H4 (cell line): ENCODE data around the gene DNAJB6. TPM values are rescaled to one million over a fixed set of nuclear protein-coding genes. Genes with fewer than 3 reads are reported as not detected.
"Not testable (repeated sequence)": the region's sequence is repeated elsewhere in the genome, so short reads cannot be mapped to it uniquely, and the experiment has no call there.

Experiments used
- DNase-seq: peaks from one replicate; pipeline ENCODE4 v3.0.0-alpha.2; 2015; ENCODE audit warnings: low spot score
- total RNA-seq: library from RNA; depleted of rRNA; stranded (reverse); fragments of >200 nt; shearing (Covaris generic); gene quantifications from 2 replicates; pipeline ENCODE4 v1.2.3, GENCODE V29; 2014

DNAJB6 gene
- total RNA-seq, 1 experiment from 2014 or later: 108 TPM

DNA sequence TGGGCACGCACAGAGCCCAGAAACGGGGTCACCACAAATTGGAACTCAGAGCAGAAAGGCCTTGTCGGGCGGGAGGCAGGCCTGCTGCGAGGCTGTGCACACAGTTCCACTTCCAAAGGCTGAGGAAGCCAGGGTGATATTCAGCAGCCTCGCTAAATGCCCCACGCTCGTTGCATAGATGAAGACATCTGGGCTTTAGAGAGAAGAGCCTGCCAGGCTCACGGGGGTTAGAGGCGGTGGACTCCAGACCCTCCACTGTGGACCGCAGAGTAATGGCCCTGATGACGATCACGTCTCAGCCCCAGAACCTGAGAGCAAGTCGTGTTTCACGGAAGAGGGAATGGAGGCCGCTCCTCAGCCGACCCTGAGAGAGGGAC, 104.2 kb downstream of the DNAJB6 start:
- DNase-seq: no peak

DNA sequence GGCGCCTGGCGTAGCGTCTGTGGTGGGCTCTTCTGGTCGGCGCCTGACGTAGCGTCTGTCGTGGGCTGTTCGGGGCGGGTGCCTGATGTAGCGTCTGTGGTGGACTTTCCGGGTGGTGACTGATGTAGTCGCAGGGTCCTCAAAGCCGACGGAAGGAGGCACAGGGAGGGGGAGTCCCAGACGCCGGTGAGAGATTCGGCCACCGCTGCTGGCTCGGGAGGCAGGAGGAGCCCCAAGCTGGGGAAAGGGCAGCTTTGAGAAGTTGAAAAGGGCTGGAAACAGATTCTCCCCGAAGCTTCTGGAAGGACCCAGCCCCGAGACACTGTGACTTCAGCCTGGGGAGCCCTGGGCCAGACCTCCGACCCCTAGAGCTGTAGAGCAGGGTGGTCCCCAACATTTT, 105.7 kb downstream of the DNAJB6 start:
- DNase-seq: no peak

DNA sequence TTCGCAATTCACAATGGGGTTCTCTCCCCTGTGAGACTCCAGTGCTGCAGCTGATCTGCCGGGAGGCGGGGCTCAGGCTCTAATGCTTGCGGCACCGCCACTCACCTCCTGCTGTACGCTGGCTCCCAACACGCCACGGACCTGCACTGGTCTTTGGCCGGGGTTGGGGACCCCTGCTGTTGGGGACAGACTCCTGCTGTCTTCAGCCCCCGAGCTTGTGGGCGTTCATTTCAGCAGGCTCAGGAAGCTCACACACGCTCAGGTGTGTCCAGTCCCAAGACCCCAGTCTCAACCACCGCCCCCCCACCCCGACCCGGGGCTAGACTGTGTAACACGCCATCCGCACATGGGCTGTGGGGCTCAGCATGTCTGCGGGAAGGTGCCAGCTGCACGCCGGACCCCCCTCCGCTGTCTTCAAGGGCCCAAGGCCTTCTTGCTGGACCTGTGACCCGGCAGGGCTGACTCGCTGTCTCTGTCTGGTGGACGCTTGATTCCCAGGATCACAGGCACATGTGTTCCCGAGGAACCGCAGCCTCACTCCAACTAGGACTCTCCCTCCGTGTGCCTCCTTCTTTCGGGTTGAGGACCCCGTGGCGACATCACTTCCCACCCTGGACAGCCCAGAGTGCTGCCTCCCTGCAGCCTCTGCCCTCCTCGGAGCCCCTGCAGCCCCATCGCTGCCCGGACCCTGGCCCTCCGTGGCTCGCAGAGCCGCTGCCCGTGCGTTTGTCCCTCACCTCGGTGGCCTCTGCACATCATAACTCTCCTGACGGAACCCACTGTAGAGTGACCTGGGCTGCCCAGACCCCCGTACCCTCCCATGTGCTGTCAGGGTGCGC, 106.4 kb downstream of the DNAJB6 start:
- no peak for DNase-seq

DNA sequence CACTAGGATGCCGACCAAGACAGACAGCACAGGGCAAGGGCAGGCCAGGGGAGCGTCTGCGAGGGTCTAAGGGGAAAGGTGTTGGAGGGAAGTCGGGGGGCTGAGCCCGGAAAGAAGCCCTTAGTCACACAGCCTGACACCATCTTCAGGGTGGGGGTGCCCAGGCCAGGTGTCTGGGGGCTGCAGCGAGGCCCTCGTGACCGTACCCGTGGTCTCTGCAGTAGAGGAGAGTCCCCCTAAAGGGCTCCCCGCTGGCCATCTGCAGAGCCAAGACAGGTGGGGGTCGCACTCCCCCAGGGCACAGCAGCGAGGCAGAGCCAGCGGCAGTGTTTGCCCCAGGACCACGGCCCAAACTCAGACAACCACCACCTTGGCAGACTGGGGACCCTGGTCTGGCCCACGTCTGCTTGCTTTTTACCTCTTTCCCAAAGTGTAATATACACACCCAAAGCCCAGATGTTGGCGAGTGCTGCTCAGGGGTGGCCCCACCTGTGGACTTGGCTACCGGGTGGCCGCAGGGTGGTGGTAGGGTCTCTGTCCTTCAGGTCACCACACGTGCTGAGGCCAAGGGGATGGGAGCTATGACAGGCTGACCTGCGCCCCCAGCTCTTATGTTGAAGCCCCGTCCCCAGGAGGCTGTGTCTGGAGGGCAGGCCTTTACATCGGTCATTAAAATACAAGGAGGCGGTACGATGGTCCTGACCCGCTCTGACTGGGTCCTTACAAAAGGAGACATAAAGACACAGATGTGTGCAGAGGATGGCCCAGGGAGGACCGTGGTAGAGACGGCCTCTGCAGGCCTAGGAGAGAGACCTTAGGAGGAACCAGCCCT, 107.4 kb downstream of the DNAJB6 start:
- DNase-seq: no peak

DNA sequence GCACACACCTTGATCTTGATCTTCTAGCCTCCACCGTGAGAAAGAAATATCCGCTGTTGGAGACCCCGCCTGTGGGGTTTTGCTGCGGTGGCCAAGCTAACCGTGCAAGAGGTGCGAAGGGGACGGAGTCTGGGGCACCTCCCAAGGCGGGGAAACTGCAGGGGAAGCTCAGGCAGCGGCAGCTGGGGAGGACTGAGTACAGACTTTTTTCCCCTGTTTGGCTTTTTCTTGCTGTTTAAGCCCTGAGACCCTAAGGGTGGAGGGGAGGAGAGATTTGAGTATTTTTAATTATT, 108.0 kb downstream of the DNAJB6 start:
- DNase-seq: no peak

DNA sequence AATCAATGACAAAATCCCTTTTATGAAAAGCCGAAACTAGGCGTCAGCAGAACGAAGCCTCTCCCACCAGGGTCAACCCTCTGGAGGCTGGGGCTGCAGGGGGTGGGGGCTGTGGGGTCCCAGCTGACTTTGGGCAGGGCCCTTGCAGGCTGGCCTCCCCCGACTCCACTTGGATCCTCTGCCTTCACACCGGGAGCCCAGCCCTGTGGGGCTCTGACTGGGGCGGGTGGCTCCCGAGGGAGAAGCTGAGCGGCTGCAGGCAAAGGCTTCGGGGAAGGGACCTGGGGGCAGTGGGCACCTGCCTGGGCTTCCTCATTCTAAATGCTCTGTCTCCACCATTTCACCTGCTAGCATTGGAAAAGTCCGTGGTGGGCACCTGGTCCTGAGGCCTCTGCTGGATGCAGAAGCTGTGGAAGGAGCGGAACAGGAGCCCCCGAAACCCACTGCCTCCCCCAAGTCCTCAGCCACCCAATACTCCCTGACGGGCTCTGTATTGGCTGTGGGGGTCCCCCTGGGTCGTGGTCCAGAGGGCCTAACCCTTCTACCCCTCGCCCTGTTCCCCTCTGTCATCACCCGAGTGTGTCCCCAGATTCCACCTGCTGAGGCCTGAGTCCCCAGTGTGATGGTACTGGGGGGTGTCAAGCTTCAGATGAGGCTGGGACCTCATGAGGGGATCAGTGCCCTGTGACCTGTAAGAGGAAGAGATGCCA, 108.6 kb downstream of the DNAJB6 start:
- no peak for DNase-seq

DNA sequence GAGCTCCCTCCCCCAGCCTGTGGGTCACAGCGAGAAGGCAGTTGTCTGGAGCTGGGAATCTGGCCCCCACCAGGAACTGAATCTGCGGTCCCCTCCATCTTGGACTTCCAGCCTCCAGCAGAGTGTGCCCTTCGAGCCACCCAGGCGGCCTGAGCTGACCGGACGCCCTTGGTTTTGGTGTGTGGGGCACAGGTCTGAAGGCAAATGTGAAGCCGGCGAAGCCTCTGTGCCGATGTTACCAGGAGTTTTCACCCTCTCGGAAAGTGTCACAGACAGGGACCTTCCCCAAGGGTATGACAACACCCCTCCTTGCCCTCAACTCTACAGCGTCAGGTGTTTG, 109.1 kb downstream of the DNAJB6 start:
- no peak for DNase-seq

DNA sequence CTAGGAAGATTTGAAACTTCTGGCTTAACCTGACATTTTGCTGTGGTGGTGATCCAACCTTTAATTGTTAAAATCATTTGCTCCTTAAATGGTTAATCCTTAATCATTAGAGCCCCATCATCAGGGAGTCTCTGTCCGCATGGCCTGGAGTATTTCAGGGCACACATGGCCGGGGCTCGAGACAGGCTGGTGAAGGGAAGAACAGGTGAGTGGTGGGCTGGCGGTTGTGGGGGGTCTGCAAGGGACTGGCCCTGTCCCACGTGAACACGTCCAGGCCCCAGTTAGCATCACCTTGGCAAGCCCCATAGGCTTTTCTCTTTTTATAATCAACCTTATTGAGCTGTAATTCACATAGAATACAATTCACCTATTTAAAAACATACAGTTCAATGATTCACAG, 109.5 kb downstream of the DNAJB6 start:
- DNase-seq: no peak

DNA sequence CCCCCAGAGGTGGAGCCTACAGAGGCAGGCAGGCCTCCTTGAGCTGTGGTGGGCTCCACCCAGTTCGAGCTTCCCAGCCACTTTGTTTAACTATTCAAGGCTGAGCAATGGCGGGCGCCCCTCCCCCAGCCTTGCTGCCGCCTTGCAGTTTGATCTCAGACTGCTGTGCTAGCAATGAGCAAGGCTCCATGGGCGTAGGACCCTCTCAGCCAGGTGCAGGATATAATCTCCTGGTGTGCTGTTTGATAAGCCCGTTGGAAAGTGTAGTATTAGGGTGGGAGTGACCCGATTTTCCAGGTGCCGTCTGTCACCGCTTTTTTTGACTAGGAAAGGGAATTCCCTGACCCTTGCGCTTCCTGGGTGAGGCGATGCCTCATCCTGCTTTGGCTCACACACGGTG, 117.2 kb downstream of the DNAJB6 start:
- not testable (repeated sequence) for DNase-seq

DNA sequence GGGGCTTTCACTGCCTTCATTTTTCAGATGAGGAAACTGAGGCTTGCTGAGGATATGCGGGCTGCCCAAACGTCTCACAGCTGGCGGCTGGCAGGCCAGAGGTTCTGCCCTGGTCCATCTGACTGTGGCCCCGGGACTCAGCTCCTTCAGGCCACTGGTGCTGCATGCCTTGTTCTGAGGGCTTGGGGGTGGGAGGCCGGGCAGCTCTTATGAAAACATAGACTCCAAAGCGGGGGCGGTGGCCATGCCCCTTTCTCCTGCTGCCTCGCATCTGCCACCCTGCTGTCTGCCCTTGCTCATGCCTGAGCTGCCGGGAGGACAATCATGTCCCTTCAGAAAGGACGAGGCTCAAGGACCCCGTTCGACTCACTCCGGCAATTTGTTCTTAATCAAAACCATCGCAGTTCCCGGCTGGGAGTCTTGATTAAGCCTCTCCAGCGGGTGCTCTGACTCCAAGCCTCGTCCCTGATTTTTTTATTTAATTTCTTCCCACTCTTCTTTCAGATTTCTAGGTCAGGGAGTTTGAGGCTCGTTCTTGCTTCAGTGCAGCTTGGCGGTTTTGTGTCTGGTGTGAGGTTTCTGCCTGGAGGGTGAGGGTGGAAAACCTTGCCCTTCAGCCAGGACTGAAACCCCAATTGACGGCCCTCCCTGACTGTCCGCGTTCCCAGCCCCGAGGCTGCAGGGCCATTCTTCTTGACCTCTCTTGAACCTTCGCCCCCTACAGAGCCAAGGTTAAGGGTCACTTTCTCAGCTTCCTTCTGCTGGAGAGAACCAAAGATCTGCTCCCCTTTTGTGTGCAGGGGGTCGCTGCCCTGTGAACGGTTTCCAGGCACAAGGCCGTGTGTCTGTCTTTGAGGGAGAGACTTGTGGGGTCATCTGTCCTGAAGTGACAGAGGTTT, 120.8 kb downstream of the DNAJB6 start:
- no peak for DNase-seq

DNA sequence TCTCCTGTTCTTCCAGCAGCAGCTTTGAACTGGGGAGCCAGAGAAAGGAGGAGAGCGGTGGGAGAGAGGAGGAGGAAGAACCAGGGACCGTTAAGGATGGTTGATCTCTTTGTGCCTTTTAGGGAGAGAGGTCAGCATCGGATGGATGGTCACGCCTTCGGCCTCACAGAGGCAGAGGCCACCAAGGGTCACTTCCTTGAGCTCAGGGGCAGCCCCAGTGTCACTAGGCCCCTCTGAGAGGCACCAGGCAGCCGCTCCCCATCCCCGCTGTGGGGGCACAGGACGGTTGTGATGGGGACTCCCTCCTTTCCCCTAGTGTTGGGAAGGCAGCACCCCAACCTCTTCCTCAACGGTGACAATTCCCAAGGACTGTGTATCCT, 121.4 kb downstream of the DNAJB6 start:
- no peak for DNase-seq

DNA sequence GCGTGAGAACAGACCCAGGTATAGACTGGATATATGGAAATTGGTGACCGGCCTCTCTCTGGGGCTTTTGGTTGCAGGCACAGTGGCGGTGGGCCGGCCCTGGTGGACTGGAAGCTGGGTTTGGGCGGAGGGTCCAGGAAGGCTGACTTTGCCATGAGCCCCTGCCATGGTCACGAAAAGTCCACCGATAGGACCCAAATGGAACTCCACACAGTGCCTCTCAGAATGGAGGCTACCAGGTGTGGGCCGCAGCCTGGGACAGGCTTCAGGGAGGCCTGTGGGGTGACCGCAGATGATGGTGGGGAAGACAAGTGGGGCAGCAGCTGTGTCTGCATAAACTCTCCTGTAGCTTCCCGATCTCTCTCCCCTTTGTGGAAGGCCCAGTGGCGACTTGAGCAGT, 123.2 kb downstream of the DNAJB6 start:
- no peak for DNase-seq

DNA sequence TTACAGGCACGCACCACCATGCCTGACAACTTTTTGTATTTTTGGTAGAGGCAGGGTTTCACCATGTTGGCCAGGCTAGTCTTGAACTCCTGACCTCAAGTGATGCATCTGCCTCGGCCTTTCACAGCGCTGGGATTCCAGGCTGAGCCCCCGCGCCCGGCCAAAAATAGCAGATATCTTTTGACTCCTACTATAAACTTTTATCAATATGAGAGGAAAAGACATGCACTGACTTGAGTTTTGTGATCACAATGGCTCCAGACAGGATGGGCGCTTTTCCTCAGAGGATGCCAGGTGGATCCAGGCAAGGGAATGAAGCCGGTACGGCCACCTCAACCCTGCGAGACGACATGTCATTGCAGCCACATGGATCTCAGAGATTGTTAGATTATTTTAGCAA, 123.9 kb downstream of the DNAJB6 start:
- no peak for DNase-seq

DNA sequence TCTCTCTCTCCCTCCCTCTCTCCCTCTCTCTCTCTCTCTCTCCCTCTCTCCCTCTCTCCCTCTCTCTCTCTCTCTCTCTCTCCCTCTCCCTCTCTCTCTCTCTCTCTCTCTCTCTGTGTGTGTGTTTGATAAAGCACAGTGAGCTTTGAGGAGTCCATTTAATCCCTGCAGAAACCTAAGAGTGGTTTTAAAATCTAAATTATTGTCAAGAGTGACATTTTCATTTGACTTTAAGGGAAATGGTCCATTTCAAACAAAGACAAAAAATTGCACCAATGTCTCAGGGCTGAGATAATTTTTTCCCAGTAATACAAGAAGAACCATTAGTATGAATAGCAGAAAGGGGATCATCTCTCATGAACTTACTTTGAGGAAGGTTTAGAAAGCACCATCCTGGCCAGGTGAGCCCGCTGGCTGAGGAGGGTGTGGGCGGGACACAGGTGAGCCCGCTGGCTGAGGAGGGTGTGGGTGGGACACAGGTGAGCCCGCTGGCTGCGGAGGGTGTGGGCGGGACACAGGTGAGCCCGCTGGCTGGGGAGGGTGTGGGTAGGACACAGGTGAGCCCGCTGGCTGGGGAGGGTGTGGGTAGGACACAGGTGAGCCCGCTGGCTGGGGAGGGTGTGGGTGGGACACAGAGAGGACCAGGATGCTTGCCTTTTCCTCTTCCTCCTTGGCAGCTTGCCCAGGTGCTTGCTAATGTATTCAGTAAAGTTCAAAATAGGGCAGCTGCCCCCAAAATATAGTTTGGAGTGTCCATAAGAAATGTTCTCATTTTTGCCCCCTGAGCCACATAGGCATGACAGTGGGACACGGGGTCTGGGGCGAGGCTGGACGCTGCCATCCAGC, 125.0 kb downstream of the DNAJB6 start:
- no peak for DNase-seq

DNA sequence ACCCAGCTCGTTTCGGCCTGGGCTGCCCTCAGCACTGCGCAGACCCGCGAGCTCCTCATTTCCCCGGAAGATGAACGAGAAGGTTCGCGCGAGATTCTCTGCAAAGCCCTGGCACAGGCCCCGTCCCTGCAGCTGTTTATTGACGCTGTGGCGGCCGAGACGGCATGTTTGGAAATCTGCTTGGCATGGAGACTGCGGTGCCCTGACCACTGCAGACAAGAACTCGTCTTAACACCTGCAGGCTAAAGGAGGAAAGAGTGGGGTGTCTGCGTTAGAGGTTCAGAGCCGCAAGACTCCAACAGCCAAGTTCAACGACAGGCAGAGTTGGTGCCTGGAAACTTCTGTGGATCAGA, 125.6 kb downstream of the DNAJB6 start:
- DNase-seq: no peak

DNA sequence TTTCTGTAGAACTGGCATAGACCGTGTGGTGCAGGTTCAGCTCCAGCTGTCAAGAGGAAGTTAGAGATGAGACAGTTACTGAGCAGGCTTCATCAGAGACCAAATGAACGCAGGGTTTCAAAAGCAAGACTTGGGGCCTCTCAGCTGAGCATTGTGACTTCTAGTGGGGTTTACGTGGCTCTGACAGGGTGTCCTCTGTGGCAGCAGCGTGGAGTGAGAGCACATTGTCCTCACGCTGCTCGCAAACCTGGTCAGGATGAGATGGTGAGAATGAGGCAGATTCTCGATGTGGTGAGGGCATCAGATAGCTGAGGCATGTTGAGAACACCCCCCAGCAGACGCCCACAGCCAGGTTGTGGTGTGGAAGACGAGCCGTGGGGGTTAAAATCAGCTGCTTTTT, 126.0 kb downstream of the DNAJB6 start:
- DNase-seq: no peak

DNA sequence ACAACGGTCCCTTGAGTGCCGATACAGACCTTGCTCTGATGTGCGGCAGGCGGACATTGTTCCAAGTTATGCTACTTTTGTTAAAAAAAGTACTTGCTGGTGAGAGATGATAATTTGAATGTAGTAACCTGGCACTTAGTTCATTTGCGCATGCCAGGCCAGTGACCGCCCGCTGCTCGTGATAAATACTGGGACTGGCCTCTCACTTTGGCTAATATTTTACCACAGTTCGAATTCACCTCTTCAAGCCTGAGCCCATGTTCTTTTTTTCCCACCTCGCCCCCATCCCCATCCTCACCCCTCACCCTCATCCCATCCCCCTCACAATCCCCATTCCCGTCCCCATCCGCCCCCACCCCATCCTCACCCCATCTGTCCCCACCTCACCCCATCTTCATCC, 126.4 kb downstream of the DNAJB6 start:
- DNase-seq: no peak

DNA sequence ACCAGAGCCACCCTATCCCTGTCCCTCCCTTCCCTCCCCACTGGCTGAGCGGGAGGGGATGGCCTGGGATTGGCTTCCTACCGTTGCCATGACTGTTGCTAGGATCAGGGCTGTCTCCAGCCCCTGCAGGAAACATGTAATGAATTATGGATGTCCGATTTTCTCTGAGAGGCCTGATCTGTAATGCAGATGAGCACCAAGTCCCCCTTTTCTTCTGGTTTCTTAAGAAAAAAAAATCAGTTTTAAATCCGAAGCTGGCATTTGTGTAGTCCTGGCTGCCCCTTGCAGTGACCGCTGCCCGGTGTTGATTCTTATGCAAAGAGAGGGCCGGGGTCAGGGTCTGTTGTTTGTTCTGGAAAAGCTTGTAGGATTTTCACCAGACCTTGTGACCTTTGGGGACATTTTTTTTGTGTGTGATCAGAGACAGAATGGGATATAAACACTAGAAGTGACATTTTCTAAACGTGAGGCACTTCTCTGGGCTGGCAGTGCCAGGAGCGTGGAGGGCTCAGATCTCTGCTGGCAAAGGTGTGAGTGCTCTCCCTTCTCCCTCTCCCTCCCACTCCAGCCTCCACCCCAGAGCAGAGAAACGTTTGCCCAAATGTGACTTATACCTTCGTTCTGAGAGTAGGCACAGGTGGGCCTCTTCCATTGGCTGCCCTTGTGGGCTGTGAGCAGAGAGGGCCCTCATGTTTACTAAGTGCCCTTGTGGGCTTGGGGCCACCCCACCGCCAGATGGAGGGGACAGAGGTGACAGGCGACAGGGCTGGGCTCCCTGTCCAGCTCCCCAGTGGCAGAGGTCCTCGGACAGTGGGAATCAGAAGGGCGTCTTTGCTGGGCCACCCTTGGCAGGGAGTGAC, 127.5 kb downstream of the DNAJB6 start:
- DNase-seq: no peak

DNA sequence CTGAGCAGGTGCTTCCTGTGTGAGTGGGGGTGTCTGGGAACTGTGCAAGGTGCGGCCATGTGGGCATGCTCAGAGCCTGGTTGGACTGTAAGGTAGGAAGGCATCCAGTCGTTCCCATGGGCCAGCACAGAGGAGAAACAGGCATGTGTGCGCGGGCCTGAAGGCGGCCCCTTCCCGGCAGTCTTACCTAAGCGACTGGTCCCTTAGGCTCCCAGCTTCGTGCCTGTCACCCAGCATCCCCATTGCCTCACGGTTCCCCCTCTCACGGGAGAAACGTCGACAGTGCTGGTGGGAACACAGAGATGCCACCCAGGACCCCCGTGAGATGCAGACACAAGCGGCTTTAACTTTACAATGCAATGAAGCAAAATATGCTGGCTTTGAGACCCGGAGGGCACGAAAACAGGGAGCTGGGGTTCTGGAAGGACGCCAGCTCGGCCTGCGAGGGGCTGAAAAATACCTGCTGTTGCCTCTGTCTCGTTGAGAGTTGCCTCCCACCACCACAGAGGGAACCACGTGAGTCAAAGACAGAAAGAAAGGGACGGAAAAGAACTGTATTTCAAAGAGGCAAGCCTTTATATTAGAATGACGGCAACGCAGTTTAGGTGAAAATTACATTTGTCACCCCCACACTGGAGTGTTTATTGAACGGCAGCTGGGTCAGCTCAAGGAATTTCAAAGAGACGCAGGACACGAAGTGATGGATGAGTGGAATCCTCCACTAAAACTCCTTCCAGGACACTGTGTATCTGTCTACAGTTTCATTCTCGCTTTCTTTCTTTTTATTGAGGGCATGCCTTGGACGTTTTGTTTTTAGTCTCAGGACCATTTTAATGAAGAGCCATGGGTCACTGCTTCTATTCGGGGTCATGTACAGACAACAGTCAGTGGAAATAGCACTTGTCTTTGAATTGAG, 128.4 kb downstream of the DNAJB6 start:
- no peak for DNase-seq
